GM12878 (cell line): Measurements from ENCODE around the gene SAFB. TPM values are rescaled to one million over a fixed set of nuclear protein-coding genes. Genes with fewer than 3 reads are reported as not detected.

ENCODE experiments used
- ATAC-seq: fragments of 200-7000 bp; cut with Tn5 transposase; 3 replicates; pipeline ENCODE4 v1.9.1; 2020; ENCODE audit warnings: mild to moderate bottlenecking, moderate library complexity
- BruUV-seq: library from RNA; stranded (reverse); fragments of 400-500 nt; replicated peaks from 2 replicates; lab custom pipeline; 2021; lab: Mats Ljungman, UMichigan
- CTCF ChIA-PET: fragments of 300-600 bp; sonication (Branson Sonifier 250); formaldehyde crosslinking; extraction: SDS; loops from one replicate; lab custom pipeline; 2021; ENCODE audit warnings: inconsistent platforms; lab: Yijun Ruan, JAX
- POLR2A ChIA-PET: fragments of 350-600 bp; formaldehyde crosslinking; extraction: SDS; loops from one replicate; lab custom pipeline; 2021; ENCODE audit warnings: inconsistent platforms; lab: Charles Lee
- RAD21 ChIA-PET: fragments of 300-600 bp; sonication (Branson Sonifier 250); formaldehyde crosslinking; loops from one replicate; lab custom pipeline; 2023; ENCODE audit warnings: antibody characterized with exemption; ENCODE audit not compliant: unreplicated experiment; lab: Charles Lee
- SMC1A ChIA-PET: fragments of 300-600 bp; sonication (Branson Sonifier 250); formaldehyde crosslinking; loops from one replicate; lab custom pipeline; 2023; ENCODE audit not compliant: unreplicated experiment, uncharacterized antibody; lab: Charles Lee
- DNase-seq: peaks from one replicate; pipeline ENCODE4 v3.0.0-alpha.2; 2011; ENCODE audit warnings: low read depth, low spot score
- FAIRE-seq: peaks from 3 replicates; lab custom pipeline; 2011; peaks lifted over from hg19 to GRCh38; lab: Jason Lieb, UNC
- H2AFZ ChIP-seq: 2 replicates; pipeline ENCODE4 v1.6.0; 2011; ENCODE audit warnings: low read depth, low read length, control low read depth; ENCODE audit not compliant: control insufficient read depth
- H3K27ac ChIP-seq: 2 replicates; pipeline ENCODE4 v1.5.1; 2011; ENCODE audit warnings: control low read depth; ENCODE audit not compliant: control insufficient read depth, insufficient read depth
- H3K27me3 ChIP-seq, 2 experiments: replicated peaks in 1 of 2; 2 replicates each; pipeline versions ENCODE4 v1.6.0 to v1.6.1; 2011; ENCODE audit warnings: low read length in 1 of 2; ENCODE audit not compliant: control insufficient read depth in 2 of 2, insufficient read depth in 2 of 2
- H3K36me3 ChIP-seq, 2 experiments: 2 replicates each; pipeline ENCODE4 v1.5.1; 2011; ENCODE audit warnings: low read length in 1 of 2; ENCODE audit not compliant: control insufficient read depth in 2 of 2, insufficient read depth in 2 of 2
- H3K4me1 ChIP-seq: 2 replicates; pipeline ENCODE4 v1.6.1; 2011; ENCODE audit warnings: mild to moderate bottlenecking, low read length, moderate library complexity, mixed read lengths; ENCODE audit not compliant: control insufficient read depth, insufficient read depth
- H3K4me2 ChIP-seq: 2 replicates; pipeline ENCODE4 v1.6.0; 2011; ENCODE audit warnings: control low read depth; ENCODE audit not compliant: control insufficient read depth, insufficient read depth
- H3K4me3 ChIP-seq: fragments of 200-600 bp; sonication (generic); 2 replicates; pipeline ENCODE4 v1.5.1; 2016
- H3K79me2 ChIP-seq: 2 replicates; pipeline ENCODE4 v1.6.0; 2011; ENCODE audit warnings: low read length; ENCODE audit not compliant: control insufficient read depth, insufficient read depth
- H3K9ac ChIP-seq: 2 replicates; pipeline ENCODE4 v1.8.0; 2011; ENCODE audit warnings: low read length, control low read depth, mixed read lengths; ENCODE audit not compliant: control insufficient read depth, insufficient read depth
- H3K9me3 ChIP-seq: replicated peaks from 3 replicates; pipeline ENCODE4 v1.5.1; 2011; ENCODE audit warnings: mild to moderate bottlenecking, low read length; ENCODE audit not compliant: control insufficient read depth, insufficient read depth
- H4K20me1 ChIP-seq: 2 replicates; pipeline ENCODE4 v1.6.0; 2011; ENCODE audit not compliant: control insufficient read depth, insufficient read depth
- CHD2 ChIP-seq: IDR thresholded peaks from 2 replicates; pipeline ENCODE4 v1.6.1; 2011; ENCODE audit warnings: low read depth, low read length, improper control_type of control experiment, borderline replicate concordance
- CREB1 ChIP-seq: IDR thresholded peaks from 2 replicates; pipeline ENCODE4 v1.6.1; 2012; ENCODE audit warnings: low read depth, mild to moderate bottlenecking, inconsistent platforms
- EGR1 ChIP-seq, 2 experiments: IDR thresholded peaks; 1 replicate in 1 of 2; 2 replicates in 1 of 2; pipeline ENCODE4 v1.6.1; 2011 to 2012; ENCODE audit warnings: low read depth in 2 of 2, low read length in 2 of 2, borderline replicate concordance in 1 of 2, mild to moderate bottlenecking in 1 of 2, moderate library complexity in 1 of 2
- ETV6 ChIP-seq, 2 experiments: fragments of 450-650 bp in 1 of 2; IDR thresholded peaks in 1 of 2; conservative IDR thresholded peaks in 1 of 2; 2 replicates each; pipeline ENCODE4 v1.6.1; 2014; ENCODE audit warnings: antibody characterized with exemption in 1 of 2, borderline replicate concordance in 1 of 2, low read depth in 1 of 2, mild to moderate bottlenecking in 1 of 2, moderate library complexity in 1 of 2
- IRF4 ChIP-seq: IDR thresholded peaks from 2 replicates; pipeline ENCODE4 v1.6.1; 2011; ENCODE audit warnings: low read depth, low read length
- NBN ChIP-seq: fragments of 450-650 bp; IDR thresholded peaks from 2 replicates; pipeline ENCODE4 v1.6.1; 2016
- POLR2AphosphoS5 ChIP-seq: IDR thresholded peaks from 2 replicates; pipeline ENCODE4 v1.6.1; 2011; ENCODE audit warnings: mild to moderate bottlenecking, low read length, inconsistent platforms
- RAD51 ChIP-seq: fragments of 450-650 bp; IDR thresholded peaks from 2 replicates; pipeline ENCODE4 v1.6.1; 2016; ENCODE audit warnings: moderate library complexity, mild to moderate bottlenecking, inconsistent platforms
- SP1 ChIP-seq: IDR thresholded peaks from one replicate; pipeline ENCODE4 v1.6.1; 2011; ENCODE audit warnings: low read depth, low read length
- STAT1 ChIP-seq: fragments of 450-650 bp; conservative IDR thresholded peaks from 2 replicates; pipeline ENCODE4 v1.6.1; 2014; ENCODE audit warnings: antibody characterized with exemption, mild to moderate bottlenecking
- WRNIP1 ChIP-seq: IDR thresholded peaks from 2 replicates; pipeline ENCODE4 v1.6.1; 2011; ENCODE audit warnings: low read depth, low read length, improper control_type of control experiment, borderline replicate concordance
- YY1 ChIP-seq: IDR thresholded peaks from 2 replicates; pipeline ENCODE4 v1.6.1; 2011; ENCODE audit warnings: low read depth, mild to moderate bottlenecking, low read length
- ZZZ3 ChIP-seq: IDR thresholded peaks from 2 replicates; pipeline ENCODE4 v1.6.1; 2011; ENCODE audit warnings: low read depth; ENCODE audit not compliant: control insufficient read depth, insufficient read length
- WGBS: methylation state at CpG from one replicate; pipeline ENCODE4 v1.1.6; 2016; ENCODE audit warnings: low lambda C conversion rate; ENCODE audit not compliant: insufficient replicate concordance, insufficient coverage; ENCODE audit errors: missing lambda C conversion rate; 5-methylcytosine and 5-hydroxymethylcytosine counted together
- in situ Hi-C: fragments of 300-500 bp; cut with MboI; formaldehyde crosslinking; loops from 9 replicates; pipeline ENCODE4 v1.14.3; 2018; ENCODE audit warnings: mixed read lengths
- intact Hi-C: fragments of 100-400 bp; cut with micrococcal nuclease; formaldehyde crosslinking; loops from one replicate; pipeline ENCODE4 v1.14.2; 2022; ENCODE audit not compliant: unreplicated experiment
- polyA plus RNA-seq, 11 experiments: library from polyadenylated mRNA; depleted of rRNA in 4 of 11; unstranded in 6 of 11; stranded (reverse) in 5 of 11; fragments of >200 nt; fragmentation: Nextera tagmentation in 4 of 11; fragmentation: Illumina TruSeq in 1 of 11; extraction: Ambion mirVana in 4 of 11; extraction: Trizol in 1 of 11; gene quantifications; 1 replicate in 1 of 11; 2 replicates in 10 of 11; pipeline versions ENCODE4 v1.2.1 to v1.2.3, GENCODE V29; 2011 to 2016; ENCODE audit warnings: inconsistent platforms in 2 of 11, missing spikeins in 2 of 11, low read depth in 1 of 11
- total RNA-seq, 4 experiments: library from RNA; depleted of rRNA in 3 of 4; stranded (reverse); fragments of >200 nt in 3 of 4; fragmentation: Illumina TruSeq in 1 of 4; extraction: Trizol in 1 of 4; gene quantifications; 2 replicates each; pipeline versions ENCODE4 v1.2.1 to v1.2.3, GENCODE V29; 2013 to 2021
- TF ChIP-seq, protein P1 (sequence below): IDR thresholded peaks from 2 replicates; pipeline ENCODE4 v1.6.1; 2011; ENCODE audit warnings: low read depth, low read length, improper control_type of control experiment, borderline replicate concordance
- TF ChIP-seq, protein P2 (sequence below): fragments of 450-650 bp; IDR thresholded peaks from 2 replicates; pipeline ENCODE4 v1.6.1; 2016; ENCODE audit warnings: mild to moderate bottlenecking
- TF ChIP-seq, protein P3 (sequence below): fragments of 450-650 bp; IDR thresholded peaks from 2 replicates; pipeline ENCODE4 v1.6.1; 2017; ENCODE audit warnings: mild to moderate bottlenecking, moderate library complexity
- TF ChIP-seq, protein P4 (sequence below): IDR thresholded peaks from 2 replicates; pipeline ENCODE4 v1.6.1; 2011; ENCODE audit warnings: borderline replicate concordance, low read depth, mild to moderate bottlenecking, moderate library complexity, mixed read lengths, low read length; ENCODE audit not compliant: insufficient read depth; ENCODE audit errors: extremely low read length

The SAFB gene
- total and polyA plus RNA-seq, 10 of the 15 experiments (the other 5 are each of a cell fraction or from before 2014, with no cell fraction given) = 1.6 to 131 (median 61.2) TPM

DNA sequence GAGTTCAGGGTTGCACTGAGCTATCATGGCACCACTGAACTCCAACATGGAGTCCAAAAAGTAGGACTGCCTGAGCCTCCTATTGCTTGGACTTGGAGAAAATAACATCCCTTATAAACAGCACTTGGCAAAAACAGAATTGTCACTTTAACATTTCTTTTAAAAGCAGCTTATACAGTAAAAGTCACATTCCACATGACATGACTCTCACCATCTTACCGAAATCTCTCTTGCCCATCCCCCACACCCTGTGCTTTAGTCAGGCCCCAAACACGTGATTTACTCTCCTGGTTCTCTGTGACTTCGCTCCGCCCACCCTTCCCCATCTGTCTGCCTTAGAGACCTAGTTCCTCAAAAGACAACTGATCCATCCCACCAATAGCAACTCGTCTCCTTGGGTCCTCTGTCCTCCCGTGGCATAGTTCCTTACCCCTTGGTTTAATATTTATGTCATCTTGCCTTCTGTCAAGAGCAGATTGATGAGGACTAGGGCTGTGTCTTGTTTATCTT, 4.6 kb downstream of the SAFB start:
- Histone ChIP-seq H4K20me1 (peaks cover 15% of the 10 kb centered on the region), H3K9ac (no peak overlapping the region), H3K4me3 (peak overlapping the region; percentile 41; the same call in 1 of the 2 replicates), H3K36me3 (peaks cover 5 to 36% of the 10 kb centered on the region in 2 experiments), H3K27ac (no peak overlapping the region; the same call in 1 of the 2 replicates), H2AFZ (no peak overlapping the region), H3K9me3 (no peaks in the 10 kb centered on the region), H3K4me2 (peak overlapping the region; percentile 76), H3K27me3 (no peaks in the 10 kb centered on the region), H3K4me1 (peaks cover 31% of the 10 kb centered on the region), H3K79me2 (peaks cover 94% of the 10 kb centered on the region)
- RAD21 ChIA-PET = no interaction called here
- in situ Hi-C loops (no loop called here), intact Hi-C loops (no loop called here)
- DNase-seq = peak; percentile 48
- WGBS = 14% methylated on average over 6 of the region's 6 CpGs
- CTCF ChIA-PET = interaction anchor here (0.6 to 1.9 kb wide), 2 partner anchors 59 to 1151 kb away, joined by 3 to 5 read pairs; no protein-coding TSS in a partner anchor
- SMC1A ChIA-PET = no interaction called here
- FAIRE-seq = peak; percentile 70
- peak; percentile 48 for ATAC-seq
- POLR2A ChIA-PET = interaction anchor here (0.8 to 1.0 kb wide), 3 partner anchors 14 to 63 kb away, joined by 3 to 4 read pairs (median 3); partner anchors contain the start of gene RPL36
- BruUV-seq = no TSS peak
- TF ChIP-seq POLR2AphosphoS5 (0 out of 2 replicates have a peak, but pooled peaks have one; percentile 19), SP1 (no peak), YY1 (0 out of 2 replicates have a peak, but pooled peaks have one; percentile 7), ZZZ3 (no peak), ETV6 (conservative IDR thresholded peaks at IDR 0.05 in 1 of 2, IDR thresholded peaks at IDR 0.05 in 1 of 2; ENCODE audit: borderline replicate concordance in 1 of 2, low read depth in 1 of 2) (no peak), NBN (0 out of 2 replicates have a peak, but pooled peaks have one; percentile 43), CHD2 (peak; percentile 71; the same call in 1 of the 2 replicates), WRNIP1 (no peak), STAT1 (0 out of 2 replicates have a peak, but pooled peaks have one; percentile 38), EGR1 (IDR thresholded peaks at IDR 0.05; ENCODE audit: borderline replicate concordance in 1 of 2, low read depth in 2 of 2, low read length in 2 of 2) (peak in 1 of 2 experiments; percentile 41; a peak in 1 of 3 replicates), IRF4 (0 out of 2 replicates have a peak, but pooled peaks have one; percentile 19), CREB1 (no peak), RAD51 (peak; percentile 92)
- TF ChIP-seq, protein P1, sequence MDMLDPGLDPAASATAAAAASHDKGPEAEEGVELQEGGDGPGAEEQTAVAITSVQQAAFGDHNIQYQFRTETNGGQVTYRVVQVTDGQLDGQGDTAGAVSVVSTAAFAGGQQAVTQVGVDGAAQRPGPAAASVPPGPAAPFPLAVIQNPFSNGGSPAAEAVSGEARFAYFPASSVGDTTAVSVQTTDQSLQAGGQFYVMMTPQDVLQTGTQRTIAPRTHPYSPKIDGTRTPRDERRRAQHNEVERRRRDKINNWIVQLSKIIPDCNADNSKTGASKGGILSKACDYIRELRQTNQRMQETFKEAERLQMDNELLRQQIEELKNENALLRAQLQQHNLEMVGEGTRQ = peak; percentile 42; the same call in 1 of the 2 replicates
- TF ChIP-seq, protein P2, sequence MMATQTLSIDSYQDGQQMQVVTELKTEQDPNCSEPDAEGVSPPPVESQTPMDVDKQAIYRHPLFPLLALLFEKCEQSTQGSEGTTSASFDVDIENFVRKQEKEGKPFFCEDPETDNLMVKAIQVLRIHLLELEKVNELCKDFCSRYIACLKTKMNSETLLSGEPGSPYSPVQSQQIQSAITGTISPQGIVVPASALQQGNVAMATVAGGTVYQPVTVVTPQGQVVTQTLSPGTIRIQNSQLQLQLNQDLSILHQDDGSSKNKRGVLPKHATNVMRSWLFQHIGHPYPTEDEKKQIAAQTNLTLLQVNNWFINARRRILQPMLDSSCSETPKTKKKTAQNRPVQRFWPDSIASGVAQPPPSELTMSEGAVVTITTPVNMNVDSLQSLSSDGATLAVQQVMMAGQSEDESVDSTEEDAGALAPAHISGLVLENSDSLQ = peak; percentile 52; the same call in 1 of the 2 replicates
- TF ChIP-seq, protein P3, sequence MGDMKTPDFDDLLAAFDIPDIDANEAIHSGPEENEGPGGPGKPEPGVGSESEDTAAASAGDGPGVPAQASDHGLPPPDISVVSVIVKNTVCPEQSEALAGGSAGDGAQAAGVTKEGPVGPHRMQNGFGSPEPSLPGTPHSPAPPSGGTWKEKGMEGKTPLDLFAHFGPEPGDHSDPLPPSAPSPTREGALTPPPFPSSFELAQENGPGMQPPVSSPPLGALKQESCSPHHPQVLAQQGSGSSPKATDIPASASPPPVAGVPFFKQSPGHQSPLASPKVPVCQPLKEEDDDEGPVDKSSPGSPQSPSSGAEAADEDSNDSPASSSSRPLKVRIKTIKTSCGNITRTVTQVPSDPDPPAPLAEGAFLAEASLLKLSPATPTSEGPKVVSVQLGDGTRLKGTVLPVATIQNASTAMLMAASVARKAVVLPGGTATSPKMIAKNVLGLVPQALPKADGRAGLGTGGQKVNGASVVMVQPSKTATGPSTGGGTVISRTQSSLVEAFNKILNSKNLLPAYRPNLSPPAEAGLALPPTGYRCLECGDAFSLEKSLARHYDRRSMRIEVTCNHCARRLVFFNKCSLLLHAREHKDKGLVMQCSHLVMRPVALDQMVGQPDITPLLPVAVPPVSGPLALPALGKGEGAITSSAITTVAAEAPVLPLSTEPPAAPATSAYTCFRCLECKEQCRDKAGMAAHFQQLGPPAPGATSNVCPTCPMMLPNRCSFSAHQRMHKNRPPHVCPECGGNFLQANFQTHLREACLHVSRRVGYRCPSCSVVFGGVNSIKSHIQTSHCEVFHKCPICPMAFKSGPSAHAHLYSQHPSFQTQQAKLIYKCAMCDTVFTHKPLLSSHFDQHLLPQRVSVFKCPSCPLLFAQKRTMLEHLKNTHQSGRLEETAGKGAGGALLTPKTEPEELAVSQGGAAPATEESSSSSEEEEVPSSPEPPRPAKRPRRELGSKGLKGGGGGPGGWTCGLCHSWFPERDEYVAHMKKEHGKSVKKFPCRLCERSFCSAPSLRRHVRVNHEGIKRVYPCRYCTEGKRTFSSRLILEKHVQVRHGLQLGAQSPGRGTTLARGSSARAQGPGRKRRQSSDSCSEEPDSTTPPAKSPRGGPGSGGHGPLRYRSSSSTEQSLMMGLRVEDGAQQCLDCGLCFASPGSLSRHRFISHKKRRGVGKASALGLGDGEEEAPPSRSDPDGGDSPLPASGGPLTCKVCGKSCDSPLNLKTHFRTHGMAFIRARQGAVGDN = peak; percentile 71
- TF ChIP-seq, protein P4, sequence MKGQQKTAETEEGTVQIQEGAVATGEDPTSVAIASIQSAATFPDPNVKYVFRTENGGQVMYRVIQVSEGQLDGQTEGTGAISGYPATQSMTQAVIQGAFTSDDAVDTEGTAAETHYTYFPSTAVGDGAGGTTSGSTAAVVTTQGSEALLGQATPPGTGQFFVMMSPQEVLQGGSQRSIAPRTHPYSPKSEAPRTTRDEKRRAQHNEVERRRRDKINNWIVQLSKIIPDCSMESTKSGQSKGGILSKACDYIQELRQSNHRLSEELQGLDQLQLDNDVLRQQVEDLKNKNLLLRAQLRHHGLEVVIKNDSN = peak; percentile 42
